ENCODE data around the gene CHRNA10.

DNA sequence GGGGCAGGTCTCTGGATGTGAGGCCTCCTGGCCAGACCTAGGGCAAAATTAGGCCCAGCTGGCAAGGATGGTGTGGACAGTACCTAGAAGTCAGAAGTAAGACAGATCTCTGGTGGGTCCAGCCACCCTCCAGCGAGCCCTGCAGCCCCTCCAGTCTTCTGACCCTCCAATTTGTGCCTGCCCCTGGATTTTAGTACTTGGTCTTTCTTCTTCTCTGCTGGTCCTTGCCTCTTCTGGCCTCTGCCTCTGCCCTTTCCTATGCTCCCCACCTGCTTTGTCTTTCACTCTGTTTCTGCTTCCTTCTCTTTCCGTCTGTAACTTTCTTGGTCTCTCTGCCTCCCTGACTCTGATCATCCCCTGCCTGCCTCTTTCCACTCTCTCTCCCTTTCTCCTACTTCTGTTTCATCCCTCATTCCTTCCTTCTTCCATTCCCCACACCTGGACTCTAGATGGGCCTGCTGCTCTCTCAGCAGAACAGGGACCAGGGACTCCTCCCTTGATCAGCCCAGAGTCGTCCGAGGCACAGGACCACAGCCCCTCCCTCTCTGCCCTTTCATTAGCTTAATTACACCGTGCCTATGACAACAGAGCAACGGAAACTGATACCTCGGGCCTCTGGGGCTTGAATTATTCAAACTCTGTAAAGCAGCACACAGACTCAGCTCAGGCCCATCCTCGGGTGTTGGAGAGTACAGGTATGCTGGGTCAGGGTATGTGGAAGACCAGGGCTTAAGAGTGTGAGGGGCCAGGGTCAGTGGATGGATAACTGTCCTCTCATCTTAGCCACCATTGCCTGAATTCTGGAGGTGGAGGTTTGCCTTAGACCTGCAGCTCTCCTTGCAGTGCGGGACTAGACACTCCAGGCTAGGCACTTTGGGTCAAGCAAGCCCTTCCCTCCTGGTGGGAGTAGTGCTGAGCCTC, at the start of gene CHRNA10:
- TF ChIP-seq, protein P1, sequence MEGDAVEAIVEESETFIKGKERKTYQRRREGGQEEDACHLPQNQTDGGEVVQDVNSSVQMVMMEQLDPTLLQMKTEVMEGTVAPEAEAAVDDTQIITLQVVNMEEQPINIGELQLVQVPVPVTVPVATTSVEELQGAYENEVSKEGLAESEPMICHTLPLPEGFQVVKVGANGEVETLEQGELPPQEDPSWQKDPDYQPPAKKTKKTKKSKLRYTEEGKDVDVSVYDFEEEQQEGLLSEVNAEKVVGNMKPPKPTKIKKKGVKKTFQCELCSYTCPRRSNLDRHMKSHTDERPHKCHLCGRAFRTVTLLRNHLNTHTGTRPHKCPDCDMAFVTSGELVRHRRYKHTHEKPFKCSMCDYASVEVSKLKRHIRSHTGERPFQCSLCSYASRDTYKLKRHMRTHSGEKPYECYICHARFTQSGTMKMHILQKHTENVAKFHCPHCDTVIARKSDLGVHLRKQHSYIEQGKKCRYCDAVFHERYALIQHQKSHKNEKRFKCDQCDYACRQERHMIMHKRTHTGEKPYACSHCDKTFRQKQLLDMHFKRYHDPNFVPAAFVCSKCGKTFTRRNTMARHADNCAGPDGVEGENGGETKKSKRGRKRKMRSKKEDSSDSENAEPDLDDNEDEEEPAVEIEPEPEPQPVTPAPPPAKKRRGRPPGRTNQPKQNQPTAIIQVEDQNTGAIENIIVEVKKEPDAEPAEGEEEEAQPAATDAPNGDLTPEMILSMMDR (conservative IDR thresholded peaks at IDR 0.05 in 1 of 2, IDR thresholded peaks at IDR 0.05 in 1 of 2; ENCODE audit: extremely low read depth in 1 of 2, insufficient read depth in 1 of 2, low read depth in 1 of 2, low read length in 2 of 2), result no peak
- TF ChIP-seq EZH2 (IDR thresholded peaks at IDR 0.05; ENCODE audit: borderline replicate concordance, low read length), result no peak

Measured in mammary epithelial cell (primary cell).